GM20000 (cell line): ENCODE data around the gene CACNA1S.

Experiments
- DNase-seq: peaks from one replicate; pipeline ENCODE4 v3.0.0; 2012; ENCODE audit warnings: low spot score
- TF ChIP-seq, protein P1 (sequence below): IDR thresholded peaks from 2 replicates; pipeline ENCODE4 v1.5.1; 2012; ENCODE audit warnings: mild to moderate bottlenecking, control low read depth; ENCODE audit errors: extremely low read depth, missing control alignments

Gene CACNA1S

DNA sequence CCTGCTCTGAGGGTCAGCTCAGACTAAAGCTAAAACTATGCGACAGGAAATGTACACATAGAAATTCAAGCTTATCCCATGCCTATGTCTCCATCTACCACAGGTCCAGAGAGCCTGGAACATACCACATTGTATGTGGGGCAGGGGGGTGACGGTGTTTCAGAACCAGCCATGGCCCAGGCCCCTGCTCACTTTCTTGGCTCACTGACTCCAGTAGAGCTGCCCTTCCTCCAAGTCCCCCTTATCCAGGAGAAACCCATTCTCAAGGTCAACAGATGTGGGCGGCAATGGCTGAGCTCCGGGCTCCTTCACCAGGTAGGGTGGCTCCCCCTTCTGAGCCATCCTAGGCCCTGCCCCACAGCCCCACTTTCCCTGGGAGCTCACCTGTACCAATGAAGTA lies 21.0 kb downstream of the CACNA1S start:
- TF ChIP-seq, protein P1, sequence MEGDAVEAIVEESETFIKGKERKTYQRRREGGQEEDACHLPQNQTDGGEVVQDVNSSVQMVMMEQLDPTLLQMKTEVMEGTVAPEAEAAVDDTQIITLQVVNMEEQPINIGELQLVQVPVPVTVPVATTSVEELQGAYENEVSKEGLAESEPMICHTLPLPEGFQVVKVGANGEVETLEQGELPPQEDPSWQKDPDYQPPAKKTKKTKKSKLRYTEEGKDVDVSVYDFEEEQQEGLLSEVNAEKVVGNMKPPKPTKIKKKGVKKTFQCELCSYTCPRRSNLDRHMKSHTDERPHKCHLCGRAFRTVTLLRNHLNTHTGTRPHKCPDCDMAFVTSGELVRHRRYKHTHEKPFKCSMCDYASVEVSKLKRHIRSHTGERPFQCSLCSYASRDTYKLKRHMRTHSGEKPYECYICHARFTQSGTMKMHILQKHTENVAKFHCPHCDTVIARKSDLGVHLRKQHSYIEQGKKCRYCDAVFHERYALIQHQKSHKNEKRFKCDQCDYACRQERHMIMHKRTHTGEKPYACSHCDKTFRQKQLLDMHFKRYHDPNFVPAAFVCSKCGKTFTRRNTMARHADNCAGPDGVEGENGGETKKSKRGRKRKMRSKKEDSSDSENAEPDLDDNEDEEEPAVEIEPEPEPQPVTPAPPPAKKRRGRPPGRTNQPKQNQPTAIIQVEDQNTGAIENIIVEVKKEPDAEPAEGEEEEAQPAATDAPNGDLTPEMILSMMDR: no peak
- DNase-seq: no peak

DNA sequence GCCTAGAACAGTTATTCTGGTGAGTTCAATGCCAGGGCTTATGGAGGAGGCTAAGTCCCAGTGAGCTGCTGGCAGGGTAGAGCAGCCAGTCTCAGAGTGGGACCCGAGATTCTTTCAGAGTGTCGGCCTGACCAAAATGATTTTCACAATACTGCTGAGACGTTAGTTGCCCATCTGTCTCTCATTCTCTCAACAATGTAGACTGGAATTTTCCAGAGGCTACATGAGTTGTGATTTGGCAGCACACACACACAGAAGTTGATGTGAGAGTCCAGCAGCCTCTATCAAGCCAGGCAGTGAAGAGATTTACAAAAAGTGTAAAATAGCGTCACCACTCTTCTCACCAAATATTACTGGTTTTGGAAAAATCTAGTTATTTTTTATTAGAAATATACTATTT lies 21.7 kb downstream of the CACNA1S start:
- DNase-seq: no peak
- TF ChIP-seq, protein P1: no peak

DNA sequence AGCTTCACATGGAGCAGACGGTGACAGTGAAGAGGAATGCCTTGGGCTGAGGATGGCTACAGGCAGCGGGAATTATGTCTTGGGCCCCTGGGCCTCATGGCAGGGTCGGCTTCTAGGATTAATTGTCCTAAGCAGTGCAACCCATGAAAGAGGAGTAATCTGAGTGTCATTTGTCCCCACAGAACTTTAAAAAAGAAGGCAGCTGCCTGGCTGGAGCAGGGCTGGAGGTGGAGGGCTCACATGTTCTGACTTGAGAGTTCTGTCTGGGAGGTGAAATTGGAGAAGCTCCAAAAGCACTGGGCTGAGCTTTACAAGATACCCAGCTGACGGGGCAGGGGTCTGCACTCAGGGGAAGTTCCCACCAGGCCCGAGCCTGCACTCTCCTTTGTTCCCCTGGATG lies 22.6 kb downstream of the CACNA1S start:
- no peak for DNase-seq
- TF ChIP-seq, protein P1: no peak

DNA sequence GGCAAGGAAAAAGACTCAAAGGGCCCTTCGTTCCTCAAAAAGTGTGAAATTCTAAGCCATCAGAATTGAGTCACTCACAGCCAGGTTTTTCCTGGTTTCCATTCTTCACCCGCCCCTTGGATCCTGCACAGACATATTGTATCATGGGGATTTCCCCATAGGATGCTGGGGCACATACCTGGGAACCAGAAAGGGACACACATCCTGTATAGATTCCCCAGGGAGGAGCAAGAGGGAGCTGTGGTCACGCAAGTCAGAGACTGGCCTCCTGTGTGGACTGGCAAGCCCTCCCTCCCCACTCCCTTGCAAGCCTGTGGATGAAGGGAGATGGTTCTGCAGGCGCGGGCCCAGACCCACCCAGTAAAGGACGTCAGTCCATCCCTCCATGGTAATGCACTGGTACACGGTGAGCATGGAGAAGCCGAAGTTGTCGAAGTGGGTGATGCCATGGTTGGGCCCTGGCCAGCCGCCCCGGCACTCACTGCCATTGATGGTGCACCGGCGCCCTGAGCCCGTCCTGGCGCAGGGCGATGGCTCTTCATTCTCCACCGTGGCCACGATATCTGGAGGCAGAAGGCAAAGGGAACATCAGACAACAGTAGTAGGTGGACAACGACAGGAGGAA lies 23.2 kb downstream of the CACNA1S start:
- no peak for DNase-seq
- TF ChIP-seq, protein P1: no peak

DNA sequence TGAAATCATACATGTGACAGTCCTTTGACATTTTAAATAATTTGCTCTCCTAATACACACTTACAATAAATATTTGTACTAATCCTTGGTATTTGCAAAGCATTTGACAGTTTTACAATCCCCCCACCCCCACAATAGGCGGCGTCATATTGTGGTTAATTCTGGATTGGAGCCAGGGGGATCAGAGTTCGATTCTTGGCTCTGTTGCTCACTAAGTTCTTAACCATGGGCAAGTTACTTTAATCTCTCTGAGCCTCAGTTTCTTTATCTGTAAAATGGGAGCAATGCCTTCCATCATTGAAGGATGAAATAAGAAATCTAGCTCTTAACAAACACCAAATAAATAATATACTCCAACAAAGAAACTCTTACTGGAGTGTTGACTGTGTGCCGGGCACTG lies 23.8 kb downstream of the CACNA1S start:
- TF ChIP-seq, protein P1: no peak
- DNase-seq: no peak

DNA sequence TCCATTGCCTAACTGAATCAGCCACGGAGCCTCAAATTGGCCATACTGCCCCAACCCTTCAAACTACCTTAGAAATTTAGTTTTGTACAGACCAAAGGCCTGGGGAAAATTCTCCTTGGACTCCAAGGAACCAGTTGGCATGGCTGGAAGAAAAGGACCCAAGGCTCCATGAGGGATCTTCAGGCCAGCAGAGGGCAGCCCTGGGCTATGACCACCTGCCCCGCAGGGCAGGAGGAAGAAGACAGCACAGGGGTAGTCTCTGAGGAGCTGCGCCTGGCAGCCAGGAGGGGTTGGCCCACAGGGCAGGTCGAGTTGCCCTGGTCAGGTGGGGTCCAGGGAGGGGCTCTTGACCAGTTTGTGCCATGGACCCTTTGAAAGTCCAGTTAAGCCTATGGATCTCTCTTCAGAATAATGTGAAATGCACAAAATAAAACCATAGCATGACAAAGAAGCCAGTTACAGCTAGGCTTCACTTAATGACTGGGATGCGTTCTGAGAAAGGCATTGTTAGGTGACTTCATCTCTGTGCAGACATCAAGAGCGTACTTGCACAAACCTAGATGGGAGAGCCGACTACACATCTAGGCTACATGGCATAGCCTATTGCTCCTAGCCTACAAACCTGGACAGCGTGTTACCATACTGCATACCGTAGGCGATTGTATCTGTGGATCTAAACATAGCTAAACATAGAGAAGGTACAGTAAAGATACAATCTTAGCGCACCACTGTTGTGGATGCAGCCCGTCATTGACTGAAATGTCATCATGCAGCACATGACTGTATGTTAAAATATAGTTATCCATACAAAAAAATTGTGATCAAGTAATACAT lies 26.1 kb downstream of the CACNA1S start:
- TF ChIP-seq, protein P1: peak; percentile 40
- DNase-seq: peak; percentile 77

DNA sequence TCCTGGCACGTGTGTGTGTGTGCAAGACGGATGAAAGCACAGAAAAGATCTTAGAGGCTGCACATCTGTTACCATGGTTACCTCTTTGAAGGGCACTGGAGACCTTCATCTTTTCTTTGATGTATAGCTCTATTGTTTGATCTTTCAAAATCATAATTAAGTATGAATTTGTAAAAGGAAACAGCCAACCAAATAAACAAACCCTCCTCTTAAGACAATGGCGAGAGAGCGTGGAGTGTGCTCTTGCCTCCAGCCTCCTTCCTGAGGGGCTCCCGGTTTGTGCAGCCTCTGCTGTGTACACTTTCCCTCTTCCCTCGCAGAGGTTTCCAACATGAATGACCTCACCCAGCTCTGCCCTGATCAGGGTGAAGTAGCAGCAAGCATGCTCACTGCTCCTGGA lies 27.9 kb downstream of the CACNA1S start:
- TF ChIP-seq, protein P1: no peak
- DNase-seq: no peak
